Loucy (cell line): ENCODE measurements around the gene BIN2.

Experiments
- CTCF ChIP-seq: fragments of 200-600 bp; sonication (generic); conservative IDR thresholded peaks from 2 replicates; pipeline ENCODE4 v1.5.1; 2014; ENCODE audit warnings: mild to moderate bottlenecking, antibody characterized with exemption, low read length
- EZH2phosphoT487 ChIP-seq: fragments of 200-600 bp; IDR thresholded peaks from 2 replicates; pipeline ENCODE4 v1.6.1; 2018; ENCODE audit warnings: antibody characterized with exemption, mild to moderate bottlenecking, moderate library complexity, borderline replicate concordance

GRCh38 chr12:51244269-51244668 is 79.7 kb downstream of the BIN2 start:
- TF ChIP-seq CTCF: no peak
- no peak for TF ChIP-seq EZH2phosphoT487
